Omental fat pad (tissue), 4 donors: ENCODE measurements around the gene FILIP1. TPM values are rescaled to one million over a fixed set of nuclear protein-coding genes. Genes with fewer than 3 reads are reported as not detected.

Experiments used
- ATAC-seq: fragments of 150-250 bp; one replicate; pipeline ENCODE4 v1.9.1; 2016; ENCODE audit warnings: mild to moderate bottlenecking, moderate library complexity; ENCODE audit not compliant: low FRiP score
- DNase-seq: peaks from one replicate; pipeline ENCODE4 v3.0.0-alpha.2; 2019; ENCODE audit warnings: low spot score
- total RNA-seq, 4 donors: library from RNA; depleted of rRNA; stranded (reverse); fragments of >200 nt; gene quantifications; one replicate each; pipeline ENCODE4 v1.1.0, GENCODE V29; 2016
- TF ChIP-seq, protein P1 (sequence below), 3 donors: fragments of 450-650 bp; IDR thresholded peaks; one replicate each; pipeline ENCODE4 v1.5.1; 2016 to 2017; ENCODE audit warnings: antibody characterized with exemption in 3 of 3, mild to moderate bottlenecking in 3 of 3, moderate library complexity in 2 of 3

FILIP1 gene
- total RNA-seq, 4 donors from 2014 or later, result 3.0 to 15.9 (median 5.7) TPM

GRCh38 chr6:75376347-75377024, 117.1 kb downstream of the FILIP1 start:
- no peak for DNase-seq
- TF ChIP-seq, protein P1, sequence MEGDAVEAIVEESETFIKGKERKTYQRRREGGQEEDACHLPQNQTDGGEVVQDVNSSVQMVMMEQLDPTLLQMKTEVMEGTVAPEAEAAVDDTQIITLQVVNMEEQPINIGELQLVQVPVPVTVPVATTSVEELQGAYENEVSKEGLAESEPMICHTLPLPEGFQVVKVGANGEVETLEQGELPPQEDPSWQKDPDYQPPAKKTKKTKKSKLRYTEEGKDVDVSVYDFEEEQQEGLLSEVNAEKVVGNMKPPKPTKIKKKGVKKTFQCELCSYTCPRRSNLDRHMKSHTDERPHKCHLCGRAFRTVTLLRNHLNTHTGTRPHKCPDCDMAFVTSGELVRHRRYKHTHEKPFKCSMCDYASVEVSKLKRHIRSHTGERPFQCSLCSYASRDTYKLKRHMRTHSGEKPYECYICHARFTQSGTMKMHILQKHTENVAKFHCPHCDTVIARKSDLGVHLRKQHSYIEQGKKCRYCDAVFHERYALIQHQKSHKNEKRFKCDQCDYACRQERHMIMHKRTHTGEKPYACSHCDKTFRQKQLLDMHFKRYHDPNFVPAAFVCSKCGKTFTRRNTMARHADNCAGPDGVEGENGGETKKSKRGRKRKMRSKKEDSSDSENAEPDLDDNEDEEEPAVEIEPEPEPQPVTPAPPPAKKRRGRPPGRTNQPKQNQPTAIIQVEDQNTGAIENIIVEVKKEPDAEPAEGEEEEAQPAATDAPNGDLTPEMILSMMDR (IDR thresholded peaks at IDR 0.05), result no peak
- ATAC-seq, result no peak

GRCh38 chr6:75374961-75375400, 118.6 kb downstream of the FILIP1 start:
- TF ChIP-seq, protein P1 (IDR thresholded peaks at IDR 0.05), result no peak
- ATAC-seq (no peak), DNase-seq (no peak)

DNA sequence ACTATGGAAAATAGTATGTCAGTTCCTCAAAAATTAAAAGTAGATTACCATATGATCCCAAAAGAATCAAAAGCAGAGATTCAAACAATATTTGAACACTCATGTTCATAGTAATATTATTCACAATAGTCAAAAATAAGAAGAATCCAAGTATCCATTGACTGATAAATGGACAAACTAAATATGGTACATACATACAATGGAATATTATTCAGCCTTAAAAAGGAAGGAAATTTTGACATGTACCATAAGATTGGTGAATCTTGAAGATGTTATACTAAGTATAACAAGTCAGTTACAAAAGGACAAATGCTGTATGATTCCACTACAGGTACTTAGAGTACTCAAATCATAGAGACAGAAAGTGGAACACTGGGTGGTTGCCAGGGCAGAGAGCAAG, 120.7 kb downstream of the FILIP1 start:
- TF ChIP-seq, protein P1 (IDR thresholded peaks at IDR 0.05), result no peak
- ATAC-seq (no peak), DNase-seq (no peak)

GRCh38 chr6:75370011-75370410, 123.6 kb downstream of the FILIP1 start:
- no peak for DNase-seq
- no peak for ATAC-seq
- TF ChIP-seq, protein P1 (IDR thresholded peaks at IDR 0.05), result no peak

DNA sequence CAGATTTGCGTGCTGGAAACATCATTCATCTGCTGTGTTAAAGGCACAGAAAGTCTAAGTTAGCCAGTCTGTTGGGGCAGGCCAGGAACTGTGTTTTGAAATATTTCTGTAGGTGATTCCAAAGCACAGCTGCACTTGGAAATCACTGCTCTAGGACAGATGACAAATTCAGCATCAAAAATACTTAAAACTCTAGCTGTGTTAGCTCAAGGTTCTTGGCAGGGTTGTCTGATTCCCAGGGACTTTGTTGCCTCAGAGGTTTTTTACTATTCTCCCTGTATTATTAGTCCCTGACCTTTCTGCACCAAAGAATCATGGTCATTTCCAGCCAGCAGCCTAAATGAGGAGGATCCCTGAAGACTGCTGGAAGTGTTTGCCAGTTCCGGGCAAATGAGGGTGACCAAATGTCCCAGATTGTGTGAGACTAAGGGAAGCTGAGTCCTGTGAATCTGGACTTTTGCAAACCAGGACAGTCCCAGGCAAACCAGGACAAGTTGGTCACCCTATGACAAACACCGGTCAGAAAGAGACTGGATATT, 124.7 kb downstream of the FILIP1 start:
- ATAC-seq (peak; percentile 23), DNase-seq (no peak)
- TF ChIP-seq, protein P1 (IDR thresholded peaks at IDR 0.05), result no peak

DNA sequence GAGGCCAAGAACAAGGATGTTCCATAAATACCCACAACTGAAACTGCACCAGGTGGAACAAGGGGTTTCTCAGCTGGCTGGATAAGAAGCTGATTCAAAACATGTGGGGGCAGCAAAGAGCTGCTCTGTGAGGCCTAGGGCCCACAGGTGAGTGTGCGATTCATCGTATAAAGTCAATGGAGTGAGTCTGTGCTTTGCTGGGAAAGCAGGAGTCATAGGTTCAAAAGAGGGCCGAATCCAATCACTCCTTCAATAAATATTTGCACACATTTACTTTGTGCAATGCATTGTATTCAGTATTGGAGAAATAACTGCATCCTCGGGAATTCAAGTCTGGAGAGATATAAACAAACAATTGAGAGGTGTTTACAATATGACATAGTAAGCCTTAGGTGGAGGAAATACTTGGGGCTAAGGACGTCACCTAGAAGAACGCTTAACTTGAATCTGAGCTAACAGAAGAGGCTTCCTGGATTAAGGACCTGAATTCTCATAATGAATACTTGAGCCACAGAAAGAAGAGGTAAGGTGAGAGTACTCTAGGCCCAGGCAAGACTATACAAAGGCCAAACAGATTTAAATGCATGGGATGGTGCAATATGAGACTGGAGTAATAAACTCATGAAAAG, 125.3 kb downstream of the FILIP1 start:
- TF ChIP-seq, protein P1 (IDR thresholded peaks at IDR 0.05), result no peak
- no peak for ATAC-seq
- DNase-seq, result no peak
